GM12801 (cell line): Measurements from ENCODE around the gene ANKLE1.

Experiments
- CTCF ChIP-seq: IDR thresholded peaks from one replicate; pipeline ENCODE4 v1.5.1; 2011; ENCODE audit warnings: control low read depth; ENCODE audit not compliant: insufficient read length; ENCODE audit errors: extremely low read depth

The ANKLE1 gene

GRCh38 chr19:17320435-17320834 lies 38.7 kb downstream of the ANKLE1 start:
- no peak for TF ChIP-seq CTCF

DNA sequence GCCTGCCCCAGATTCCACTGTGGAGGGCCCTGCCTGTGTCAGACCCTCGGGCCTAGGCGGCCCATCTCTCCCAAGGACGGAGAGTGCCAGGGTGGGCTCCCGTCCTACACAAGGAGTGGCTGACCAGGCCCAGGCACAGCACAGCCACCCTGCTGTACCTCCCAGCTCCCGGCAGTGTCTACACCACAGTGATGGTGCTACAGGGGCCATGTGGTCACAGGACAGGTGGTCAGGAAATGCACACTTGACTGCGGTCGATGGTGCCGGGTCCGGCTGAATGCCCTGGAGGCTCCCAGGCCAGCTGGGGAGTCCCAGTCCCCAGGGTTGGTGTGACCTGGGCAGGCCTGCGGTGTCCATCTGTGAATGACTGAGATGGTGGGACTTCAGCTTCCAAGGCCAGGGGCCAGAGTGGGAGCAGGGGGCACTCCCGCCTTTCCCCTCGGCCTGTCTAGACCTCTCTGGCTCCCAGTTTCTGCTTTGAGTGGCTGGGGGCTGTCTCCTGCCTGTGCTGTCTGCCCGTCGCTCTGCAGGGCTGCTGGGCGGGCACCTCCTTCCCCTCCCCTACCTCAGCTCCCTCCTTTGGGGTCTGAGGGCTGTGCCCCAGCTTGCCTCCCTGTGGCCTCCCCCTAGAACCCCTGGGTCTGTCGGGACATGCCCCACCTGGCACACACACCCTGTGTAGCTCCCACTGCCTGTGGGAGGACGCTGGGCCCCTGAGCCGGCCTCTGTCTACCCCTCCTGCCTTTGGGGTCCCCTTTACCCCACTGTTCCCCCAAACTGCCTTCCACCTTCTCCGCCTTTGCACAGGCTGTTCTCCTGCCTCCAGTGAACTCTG lies 40.2 kb downstream of the ANKLE1 start:
- no peak for TF ChIP-seq CTCF

DNA sequence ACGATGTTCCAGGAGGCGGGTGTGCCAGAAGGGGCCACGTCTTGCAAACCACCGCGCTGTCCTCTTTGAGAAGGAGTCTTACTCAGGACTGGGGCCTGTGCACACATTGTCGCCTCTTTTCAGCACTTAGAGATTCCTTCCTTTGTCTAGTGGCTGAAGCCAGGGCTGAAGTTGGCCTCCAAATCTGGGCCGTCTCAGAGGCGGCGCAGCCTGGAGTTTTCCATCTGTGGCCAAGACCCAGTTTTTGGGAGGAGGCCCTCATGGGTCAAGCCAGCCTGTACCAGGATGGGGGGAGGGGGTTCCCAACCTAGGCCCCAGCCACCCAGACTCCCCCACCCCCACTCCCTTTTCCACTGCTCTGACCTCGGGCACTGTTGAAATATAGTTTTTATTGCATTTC lies 41.2 kb downstream of the ANKLE1 start:
- no peak for TF ChIP-seq CTCF

- TF ChIP-seq CTCF, result no peak
These were observed 41.7 kb downstream of the ANKLE1 start for GRCh38 chr19:17323300-17323963.

- no peak for TF ChIP-seq CTCF
These were observed 42.2 kb downstream of the ANKLE1 start for GRCh38 chr19:17323964-17324332.

DNA sequence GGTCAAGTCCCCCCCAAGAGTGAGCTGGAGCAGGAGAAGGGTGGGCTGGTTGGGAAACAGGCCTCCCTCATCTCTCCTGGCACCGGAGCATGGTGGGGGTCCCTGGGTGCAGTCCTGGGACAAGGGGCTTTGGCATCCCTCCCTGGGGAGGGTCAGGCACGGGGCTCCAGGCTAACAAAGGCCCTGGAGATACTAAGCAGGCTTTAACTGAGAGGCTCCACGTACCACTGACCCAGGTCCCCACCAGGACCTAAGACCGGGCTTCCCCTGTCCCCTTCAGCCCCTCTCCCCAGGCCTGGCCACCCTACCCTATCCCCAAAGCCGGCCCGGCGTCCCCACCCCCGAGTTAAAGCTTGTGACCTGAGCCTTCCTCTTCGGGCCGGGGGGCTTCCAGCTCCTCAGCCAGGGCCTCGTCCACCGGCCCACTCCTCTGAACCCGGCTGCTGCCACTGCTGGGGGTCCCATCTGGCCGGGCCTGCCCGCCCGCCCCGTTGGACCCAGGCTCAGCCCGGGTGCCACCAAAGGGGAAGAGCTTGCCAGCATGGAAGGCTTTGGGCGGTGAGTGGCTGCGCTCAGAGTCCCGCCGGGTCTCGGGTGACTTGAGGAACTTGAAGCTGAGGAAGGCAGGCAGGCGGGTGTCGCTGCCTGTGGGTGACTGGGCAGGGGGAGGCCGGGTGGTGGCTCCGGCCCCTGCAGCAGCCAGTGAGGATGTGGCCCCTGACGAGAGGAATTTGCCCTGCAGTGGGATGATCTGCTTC lies 42.8 kb downstream of the ANKLE1 start:
- no peak for TF ChIP-seq CTCF

DNA sequence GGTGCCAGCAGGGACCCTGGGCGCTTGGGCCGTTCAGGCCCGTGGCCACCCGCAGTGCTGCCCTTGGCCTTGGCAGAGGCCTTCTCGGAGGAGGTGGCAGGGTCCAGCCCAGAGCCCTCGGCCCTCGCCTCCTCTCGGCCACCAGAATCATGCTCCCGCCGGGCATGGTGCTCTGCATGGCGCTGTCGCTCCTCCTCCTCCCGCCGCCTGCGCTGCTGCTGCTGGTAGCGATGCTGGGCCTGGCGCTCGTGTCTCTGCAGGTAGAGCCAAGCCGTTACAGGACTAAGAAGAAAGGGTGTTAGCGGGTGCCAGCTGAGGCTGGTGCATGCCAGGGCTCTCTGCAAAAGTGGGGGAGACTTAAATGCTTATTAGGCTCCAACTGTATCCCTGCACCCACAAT lies 43.4 kb downstream of the ANKLE1 start:
- no peak for TF ChIP-seq CTCF
